Smooth muscle cell (in vitro differentiated cells): ENCODE data around the gene SLC4A2. TPM values are rescaled to one million over a fixed set of nuclear protein-coding genes. Genes with fewer than 3 reads are reported as not detected.

Experiments
- DNase-seq: peaks from one replicate; lab custom pipeline; 2025; ENCODE audit not compliant: unreplicated experiment; lab: John Stamatoyannopoulos, UW
- H2AFZ ChIP-seq: fragments of 200-600 bp; sonication (generic); 2 replicates; pipeline ENCODE4 v1.6.0; 2016; ENCODE audit warnings: antibody characterized with exemption, low read depth, mild to moderate bottlenecking
- H3F3A ChIP-seq: fragments of 200-600 bp; sonication (generic); 2 replicates; pipeline ENCODE4 v1.6.0; 2017; ENCODE audit warnings: antibody characterized with exemption, low read depth
- H3K27ac ChIP-seq: fragments of 200-600 bp; sonication (generic); 2 replicates; pipeline ENCODE4 v1.5.1; 2016; ENCODE audit warnings: low read depth, mild to moderate bottlenecking
- H3K27me3 ChIP-seq: fragments of 200-600 bp; sonication (generic); 2 replicates; pipeline ENCODE4 v1.6.1; 2016; ENCODE audit warnings: low read depth, mild to moderate bottlenecking
- H3K36me3 ChIP-seq: fragments of 200-600 bp; sonication (generic); 2 replicates; pipeline ENCODE4 v1.5.1; 2016; ENCODE audit warnings: low read depth
- H3K4me1 ChIP-seq: fragments of 200-600 bp; sonication (generic); 2 replicates; pipeline ENCODE4 v1.5.1; 2016; ENCODE audit warnings: low read depth
- H3K4me2 ChIP-seq: fragments of 200-600 bp; sonication (generic); 2 replicates; pipeline ENCODE4 v1.6.0; 2016; ENCODE audit warnings: mild to moderate bottlenecking
- H3K4me3 ChIP-seq: fragments of 200-600 bp; sonication (generic); 2 replicates; pipeline ENCODE4 v1.5.1; 2016; ENCODE audit warnings: mild to moderate bottlenecking
- H3K79me2 ChIP-seq: fragments of 200-600 bp; sonication (generic); 2 replicates; pipeline ENCODE4 v1.6.0; 2016; ENCODE audit warnings: low read depth, mild to moderate bottlenecking
- H3K9ac ChIP-seq: fragments of 200-600 bp; sonication (generic); 2 replicates; pipeline ENCODE4 v1.6.0; 2016; ENCODE audit warnings: low read depth
- H3K9me3 ChIP-seq: fragments of 200-600 bp; sonication (generic); replicated peaks from 2 replicates; pipeline ENCODE4 v1.5.1; 2016; ENCODE audit warnings: low read depth
- H4K20me1 ChIP-seq: fragments of 200-600 bp; sonication (generic); 2 replicates; pipeline ENCODE4 v1.6.0; 2016; ENCODE audit warnings: low read depth
- WGBS: methylation state at CpG from one replicate; pipeline ENCODE4 v1.1.7; 2016; ENCODE audit warnings: low lambda C conversion rate; 5-methylcytosine and 5-hydroxymethylcytosine counted together
- polyA plus RNA-seq: library from polyadenylated mRNA; unstranded; fragments of >200 nt; fragmentation: Nextera tagmentation; extraction: Ambion mirVana; gene quantifications from 2 replicates; pipeline ENCODE4 v1.2.1, GENCODE V29; 2016
- total RNA-seq: library from RNA; depleted of rRNA; stranded (reverse); fragments of >200 nt; gene quantifications from 2 replicates; pipeline ENCODE4 v1.2.3, GENCODE V29; 2014
- TF ChIP-seq, protein P1 (sequence below): fragments of 200-600 bp; sonication (generic); IDR thresholded peaks from 2 replicates; pipeline ENCODE4 v1.5.1; 2017; ENCODE audit warnings: borderline replicate concordance, mild to moderate bottlenecking, antibody characterized with exemption; ENCODE audit not compliant: insufficient read depth, poor library complexity, severe bottlenecking

The SLC4A2 gene
- total and polyA plus RNA-seq, 2 experiments from 2014 or later, result 89.3 to 96.4 TPM

DNA sequence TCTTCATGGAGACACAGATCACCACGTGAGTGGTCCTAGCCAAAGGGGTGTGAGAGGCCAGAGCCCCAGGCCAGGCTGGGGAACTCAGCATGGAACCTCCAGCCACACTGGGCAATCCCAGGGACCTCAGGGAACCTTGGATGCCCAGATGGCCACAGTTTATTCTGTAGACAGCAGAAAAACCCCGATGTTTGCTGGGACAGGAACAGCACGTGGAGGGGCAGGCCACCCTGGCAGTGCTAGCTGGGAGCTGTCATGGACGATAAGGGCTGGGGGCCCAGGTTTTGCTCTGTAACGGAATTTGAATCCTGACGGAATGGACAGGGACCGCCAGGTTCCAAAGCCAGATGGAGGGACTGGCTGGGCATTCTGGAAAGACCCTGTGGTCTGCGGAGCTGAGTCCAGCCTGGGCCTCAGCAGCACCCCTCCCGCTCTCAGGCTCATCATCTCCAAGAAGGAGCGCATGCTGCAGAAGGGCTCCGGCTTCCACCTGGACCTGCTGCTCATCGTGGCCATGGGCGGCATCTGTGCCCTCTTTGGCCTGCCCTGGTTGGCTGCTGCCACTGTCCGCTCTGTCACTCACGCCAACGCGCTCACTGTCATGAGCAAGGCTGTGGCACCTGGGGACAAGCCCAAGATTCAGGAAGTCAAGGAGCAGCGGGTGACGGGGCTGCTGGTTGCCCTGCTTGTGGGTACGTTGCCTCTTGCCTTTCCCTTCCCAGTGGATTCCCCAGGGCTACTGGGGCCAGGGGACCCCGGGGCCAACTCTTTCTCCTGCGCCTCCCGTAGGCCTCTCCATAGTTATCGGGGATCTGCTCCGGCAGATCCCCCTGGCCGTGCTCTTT, 15.7 kb downstream of the SLC4A2 start:
- H3K4me2 ChIP-seq, result no peak overlapping the region
- H3K9ac ChIP-seq, result no peak overlapping the region
- peaks cover 7% of the 10 kb centered on the region for H3K4me1 ChIP-seq
- peaks cover 16% of the 10 kb centered on the region for H3F3A ChIP-seq
- peaks cover 16% of the 10 kb centered on the region for H3K79me2 ChIP-seq
- H3K9me3 ChIP-seq, result no peaks in the 10 kb centered on the region
- DNase-seq, result no peak
- H3K27me3 ChIP-seq, result no peaks in the 10 kb centered on the region
- 97% methylated on average over 26 of the region's 26 CpGs for WGBS
- H3K36me3 ChIP-seq, result no peaks in the 10 kb centered on the region
- TF ChIP-seq, protein P1, sequence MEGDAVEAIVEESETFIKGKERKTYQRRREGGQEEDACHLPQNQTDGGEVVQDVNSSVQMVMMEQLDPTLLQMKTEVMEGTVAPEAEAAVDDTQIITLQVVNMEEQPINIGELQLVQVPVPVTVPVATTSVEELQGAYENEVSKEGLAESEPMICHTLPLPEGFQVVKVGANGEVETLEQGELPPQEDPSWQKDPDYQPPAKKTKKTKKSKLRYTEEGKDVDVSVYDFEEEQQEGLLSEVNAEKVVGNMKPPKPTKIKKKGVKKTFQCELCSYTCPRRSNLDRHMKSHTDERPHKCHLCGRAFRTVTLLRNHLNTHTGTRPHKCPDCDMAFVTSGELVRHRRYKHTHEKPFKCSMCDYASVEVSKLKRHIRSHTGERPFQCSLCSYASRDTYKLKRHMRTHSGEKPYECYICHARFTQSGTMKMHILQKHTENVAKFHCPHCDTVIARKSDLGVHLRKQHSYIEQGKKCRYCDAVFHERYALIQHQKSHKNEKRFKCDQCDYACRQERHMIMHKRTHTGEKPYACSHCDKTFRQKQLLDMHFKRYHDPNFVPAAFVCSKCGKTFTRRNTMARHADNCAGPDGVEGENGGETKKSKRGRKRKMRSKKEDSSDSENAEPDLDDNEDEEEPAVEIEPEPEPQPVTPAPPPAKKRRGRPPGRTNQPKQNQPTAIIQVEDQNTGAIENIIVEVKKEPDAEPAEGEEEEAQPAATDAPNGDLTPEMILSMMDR, result no peak
- no peak overlapping the region for H3K27ac ChIP-seq
- no peak overlapping the region for H3K4me3 ChIP-seq
- H2AFZ ChIP-seq, result no peak overlapping the region
- peaks cover 23% of the 10 kb centered on the region for H4K20me1 ChIP-seq

DNA sequence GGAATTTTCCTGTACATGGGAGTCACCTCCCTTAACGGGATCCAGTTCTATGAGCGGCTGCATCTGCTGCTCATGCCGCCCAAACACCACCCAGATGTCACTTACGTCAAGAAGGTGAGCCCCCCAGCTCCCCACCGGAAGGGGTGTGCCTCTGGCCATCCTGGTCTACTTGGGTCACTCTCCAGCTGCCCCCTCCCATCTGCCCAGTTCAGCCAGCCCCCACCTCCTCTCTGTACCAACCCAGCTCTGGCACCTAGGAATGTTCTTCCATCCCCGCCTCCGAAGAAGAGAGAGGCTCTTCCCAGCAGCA, 16.2 kb downstream of the SLC4A2 start:
- DNase-seq, result no peak
- Histone ChIP-seq H4K20me1 (peaks cover 21% of the 10 kb centered on the region), H3F3A (peaks cover 16% of the 10 kb centered on the region), H3K36me3 (no peaks in the 10 kb centered on the region), H2AFZ (no peak overlapping the region), H3K9me3 (no peaks in the 10 kb centered on the region), H3K4me3 (no peak overlapping the region), H3K9ac (no peak overlapping the region), H3K4me1 (peaks cover 7% of the 10 kb centered on the region), H3K27ac (no peak overlapping the region), H3K4me2 (no peak overlapping the region), H3K79me2 (peaks cover 21% of the 10 kb centered on the region), H3K27me3 (no peaks in the 10 kb centered on the region)
- WGBS, result 100% methylated on average over 3 of the region's 7 CpGs
- TF ChIP-seq, protein P1, result no peak

DNA sequence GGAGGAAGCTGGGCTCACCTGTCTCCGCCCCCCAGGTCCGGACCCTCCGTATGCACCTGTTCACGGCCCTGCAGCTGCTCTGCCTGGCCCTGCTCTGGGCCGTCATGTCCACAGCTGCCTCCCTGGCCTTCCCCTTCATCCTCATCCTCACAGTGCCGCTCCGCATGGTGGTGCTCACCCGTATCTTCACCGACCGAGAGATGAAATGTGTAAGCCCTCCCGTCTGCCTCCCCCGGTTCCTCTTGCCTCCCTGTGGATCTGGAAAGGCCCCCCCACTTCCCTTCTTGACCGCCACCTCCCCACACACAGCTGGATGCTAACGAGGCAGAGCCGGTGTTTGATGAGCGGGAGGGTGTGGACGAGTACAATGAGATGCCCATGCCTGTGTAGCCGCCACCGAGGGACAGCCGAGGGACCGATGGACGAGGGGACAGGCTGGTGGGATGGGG, 16.6 kb downstream of the SLC4A2 start:
- Histone ChIP-seq H2AFZ (no peak overlapping the region), H3F3A (peaks cover 16% of the 10 kb centered on the region), H3K79me2 (peaks cover 21% of the 10 kb centered on the region), H3K9me3 (no peaks in the 10 kb centered on the region), H4K20me1 (peaks cover 21% of the 10 kb centered on the region), H3K36me3 (no peaks in the 10 kb centered on the region), H3K9ac (no peak overlapping the region), H3K4me1 (peaks cover 9% of the 10 kb centered on the region), H3K27me3 (no peaks in the 10 kb centered on the region), H3K4me2 (no peak overlapping the region), H3K27ac (no peak overlapping the region), H3K4me3 (no peak overlapping the region)
- DNase-seq, result no peak
- TF ChIP-seq, protein P1, result no peak
- 89% methylated on average over 22 of the region's 22 CpGs for WGBS
